ENCODE results near the gene CUBN. TPM values are rescaled to one million over a fixed set of nuclear protein-coding genes. Genes with fewer than 3 reads are reported as not detected.

CUBN gene
- total and polyA plus RNA-seq, 8 donors, result 1.5 to 6.8 (median 3.8) TPM

DNA sequence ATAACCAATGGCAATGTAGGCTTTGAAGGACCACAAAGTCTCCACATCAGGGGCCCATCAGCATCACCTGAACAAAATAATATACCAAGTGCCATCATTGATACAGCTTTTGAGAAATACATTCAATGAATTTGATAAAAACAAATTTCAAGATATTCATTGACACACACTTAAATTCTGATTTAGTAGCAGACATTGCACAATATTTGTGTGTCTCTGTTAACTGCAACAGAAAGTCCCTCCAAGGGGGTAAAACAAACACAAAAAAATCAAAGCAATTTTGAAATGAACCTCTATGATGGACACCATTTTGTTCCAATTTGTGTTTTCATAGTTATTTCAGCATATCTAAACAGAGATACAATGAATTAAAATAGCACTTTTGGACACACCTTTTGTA, 225.6 kb downstream of the CUBN start:
- H3K27me3 ChIP-seq, result no peaks in the 10 kb centered on the region

DNA sequence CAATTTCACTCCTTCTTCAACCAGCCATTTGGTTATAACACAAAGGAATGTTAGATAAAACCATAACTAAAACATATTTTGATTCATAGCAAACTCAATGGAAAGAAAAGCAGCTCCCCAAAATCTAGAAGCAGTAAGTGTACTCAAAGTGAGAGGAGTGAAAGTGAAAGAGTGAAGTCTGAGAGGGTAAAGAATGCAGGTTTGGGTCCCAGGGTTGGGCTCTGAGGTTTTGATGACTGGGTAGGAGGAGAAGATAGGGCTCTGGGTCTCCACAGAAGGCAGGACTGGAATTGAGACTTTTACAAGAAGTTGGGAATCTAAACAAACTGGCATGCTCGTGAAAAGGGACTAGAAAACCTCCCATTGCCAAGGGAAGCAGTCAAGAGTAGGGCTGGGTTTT, 227.0 kb downstream of the CUBN start:
- H3K27me3 ChIP-seq, result no peaks in the 10 kb centered on the region
- H3K4me1 ChIP-seq, result no peaks in the 10 kb centered on the region
- DNase-seq (no peak), ATAC-seq (no peak)
- H3K27ac ChIP-seq, result no peak overlapping the region
- TF ChIP-seq, protein P1, sequence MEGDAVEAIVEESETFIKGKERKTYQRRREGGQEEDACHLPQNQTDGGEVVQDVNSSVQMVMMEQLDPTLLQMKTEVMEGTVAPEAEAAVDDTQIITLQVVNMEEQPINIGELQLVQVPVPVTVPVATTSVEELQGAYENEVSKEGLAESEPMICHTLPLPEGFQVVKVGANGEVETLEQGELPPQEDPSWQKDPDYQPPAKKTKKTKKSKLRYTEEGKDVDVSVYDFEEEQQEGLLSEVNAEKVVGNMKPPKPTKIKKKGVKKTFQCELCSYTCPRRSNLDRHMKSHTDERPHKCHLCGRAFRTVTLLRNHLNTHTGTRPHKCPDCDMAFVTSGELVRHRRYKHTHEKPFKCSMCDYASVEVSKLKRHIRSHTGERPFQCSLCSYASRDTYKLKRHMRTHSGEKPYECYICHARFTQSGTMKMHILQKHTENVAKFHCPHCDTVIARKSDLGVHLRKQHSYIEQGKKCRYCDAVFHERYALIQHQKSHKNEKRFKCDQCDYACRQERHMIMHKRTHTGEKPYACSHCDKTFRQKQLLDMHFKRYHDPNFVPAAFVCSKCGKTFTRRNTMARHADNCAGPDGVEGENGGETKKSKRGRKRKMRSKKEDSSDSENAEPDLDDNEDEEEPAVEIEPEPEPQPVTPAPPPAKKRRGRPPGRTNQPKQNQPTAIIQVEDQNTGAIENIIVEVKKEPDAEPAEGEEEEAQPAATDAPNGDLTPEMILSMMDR (IDR thresholded peaks at IDR 0.05), result no peak
- intact Hi-C loops (cut with DNase I), result no loop called here
- H3K4me3 ChIP-seq, result no peak overlapping the region
- no peaks in the 10 kb centered on the region for H3K36me3 ChIP-seq
- H3K9me3 ChIP-seq, result no peaks in the 10 kb centered on the region

More for the DNA sequence above, 225.6 kb downstream of the CUBN start:
- intact Hi-C loops (cut with DNase I), result no loop called here
- Histone ChIP-seq H3K4me3 (no peak overlapping the region), H3K36me3 (no peaks in the 10 kb centered on the region), H3K4me1 (no peaks in the 10 kb centered on the region), H3K9me3 (no peaks in the 10 kb centered on the region), H3K27ac (no peak overlapping the region)
- DNase-seq, result no peak
- TF ChIP-seq, protein P1 (IDR thresholded peaks at IDR 0.05), result no peak
- ATAC-seq, result no peak

DNA sequence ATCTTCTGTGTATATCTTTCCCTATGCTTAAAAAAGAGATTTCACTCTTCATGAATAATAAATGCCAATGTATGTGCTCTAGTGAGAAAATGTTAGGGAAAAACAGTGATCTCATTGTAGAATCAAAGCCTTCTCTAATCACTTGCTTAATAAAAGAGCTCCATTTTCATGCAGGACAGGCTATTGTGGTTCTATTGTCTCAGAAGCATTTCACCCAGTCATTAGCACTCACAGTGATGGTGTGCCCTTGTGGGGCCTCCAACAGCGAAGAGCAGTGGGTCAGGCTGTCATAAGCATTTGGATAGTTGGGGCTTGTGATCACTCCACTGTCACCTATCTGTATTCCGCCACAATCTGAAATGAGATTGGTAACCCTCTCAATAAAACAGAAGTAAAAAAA, 228.5 kb downstream of the CUBN start:
- Histone ChIP-seq H3K36me3 (no peaks in the 10 kb centered on the region), H3K27me3 (no peaks in the 10 kb centered on the region), H3K9me3 (no peaks in the 10 kb centered on the region), H3K4me3 (no peak overlapping the region), H3K27ac (no peak overlapping the region), H3K4me1 (no peaks in the 10 kb centered on the region)
- ATAC-seq (no peak), DNase-seq (no peak)
- TF ChIP-seq, protein P1 (IDR thresholded peaks at IDR 0.05), result no peak
- intact Hi-C loops (cut with DNase I), result no loop called here

DNA sequence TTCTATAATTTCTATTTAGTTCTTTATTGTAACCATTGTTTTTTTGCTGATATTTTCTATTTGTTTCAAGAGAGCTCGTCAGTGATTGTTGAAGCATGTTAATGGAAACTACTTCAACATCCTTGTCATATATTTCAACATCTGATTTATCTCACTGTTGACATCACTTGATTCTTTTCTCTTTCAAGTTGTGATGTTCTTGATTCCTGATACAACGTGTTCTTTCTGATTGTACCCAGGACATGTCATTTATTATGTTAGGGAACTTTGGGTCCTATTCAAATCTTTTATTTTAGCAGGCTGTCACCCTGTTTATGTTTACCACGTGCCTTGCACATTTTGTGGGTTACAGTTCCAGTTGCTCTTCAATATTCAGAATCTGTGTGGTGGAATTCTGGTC, 232.6 kb downstream of the CUBN start:
- ATAC-seq (no peak), DNase-seq (no peak)
- no peaks in the 10 kb centered on the region for H3K36me3 ChIP-seq
- H3K4me3 ChIP-seq, result no peak overlapping the region
- TF ChIP-seq, protein P1 (IDR thresholded peaks at IDR 0.05), result no peak
- no peaks in the 10 kb centered on the region for H3K9me3 ChIP-seq
- no peaks in the 10 kb centered on the region for H3K27me3 ChIP-seq
- intact Hi-C loops (cut with DNase I), result no loop called here
- no peak overlapping the region for H3K27ac ChIP-seq
- H3K4me1 ChIP-seq, result no peaks in the 10 kb centered on the region

DNA sequence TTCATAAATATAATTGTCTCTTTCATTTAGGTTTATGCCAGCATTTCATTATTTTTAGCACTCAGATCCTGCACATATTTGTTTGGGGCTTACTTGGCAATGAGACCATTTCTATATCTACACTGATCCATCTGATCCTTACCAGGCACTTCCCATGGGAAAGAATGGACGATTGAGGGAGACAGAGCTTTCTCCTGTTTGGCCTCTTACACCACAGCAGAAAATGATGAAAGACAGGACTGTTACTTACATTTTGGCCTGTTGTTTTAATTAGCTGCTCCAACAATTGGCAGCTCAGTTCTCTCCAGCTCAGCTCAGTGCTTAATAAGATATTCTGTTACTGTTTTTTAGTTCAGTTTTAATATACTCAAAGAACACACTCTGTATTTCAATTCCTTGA, 234.8 kb downstream of the CUBN start:
- intact Hi-C loops (cut with DNase I), result no loop called here
- TF ChIP-seq, protein P1 (IDR thresholded peaks at IDR 0.05), result no peak
- DNase-seq, result no peak
- Histone ChIP-seq H3K27ac (no peak overlapping the region), H3K36me3 (no peaks in the 10 kb centered on the region), H3K9me3 (no peaks in the 10 kb centered on the region), H3K4me1 (peaks cover 0 to 7% of the 10 kb centered on the region in 2 donors), H3K27me3 (no peaks in the 10 kb centered on the region), H3K4me3 (no peak overlapping the region)
- ATAC-seq, result no peak
